GM12865 (cell line): ENCODE results near the gene TLCD2.

ENCODE experiments used
- DNase-seq: peaks from one replicate; pipeline ENCODE4 v3.0.0; 2010; ENCODE audit warnings: low read depth
- H3K4me3 ChIP-seq: 2 replicates; pipeline ENCODE4 v1.5.1; 2011; ENCODE audit warnings: mild to moderate bottlenecking, low read depth, low read length, control low read depth
- CTCF ChIP-seq: IDR thresholded peaks from 2 replicates; pipeline ENCODE4 v1.5.1; 2011; ENCODE audit warnings: low read length, control low read depth, low read depth, inconsistent platforms; ENCODE audit not compliant: insufficient read depth; ENCODE audit errors: missing control alignments

TLCD2 gene

GRCh38 chr17:1715803-1716075 is 5.6 kb upstream of the TLCD2 start:
- DNase-seq = no peak
- peak overlapping the region; percentile 76 for H3K4me3 ChIP-seq
- no peak for TF ChIP-seq CTCF

- DNase-seq = no peak
- TF ChIP-seq CTCF = no peak
- H3K4me3 ChIP-seq = peak overlapping the region; percentile 76
These were observed 5.0 kb upstream of the TLCD2 start for GRCh38 chr17:1714980-1715802.

GRCh38 chr17:1714427-1714979 is 4.3 kb upstream of the TLCD2 start:
- no peak for TF ChIP-seq CTCF
- H3K4me3 ChIP-seq = no peak overlapping the region
- no peak for DNase-seq

GRCh38 chr17:1713878-1714426 is 3.8 kb upstream of the TLCD2 start:
- no peak for DNase-seq
- no peak overlapping the region for H3K4me3 ChIP-seq
- TF ChIP-seq CTCF = peak; percentile 29

GRCh38 chr17:1713160-1713877 is 3.1 kb upstream of the TLCD2 start:
- H3K4me3 ChIP-seq = no peak overlapping the region
- DNase-seq = no peak
- TF ChIP-seq CTCF = no peak

- TF ChIP-seq CTCF = no peak
- no peak overlapping the region for H3K4me3 ChIP-seq
- DNase-seq = no peak
These were observed 2.1 kb upstream of the TLCD2 start for GRCh38 chr17:1712271-1712670.
